GM10266 (cell line): ENCODE measurements around the gene LETM1.

Source experiments
- DNase-seq: peaks from one replicate; pipeline ENCODE4 v3.0.0; 2012; ENCODE audit errors: extremely low spot score
- CTCF ChIP-seq: IDR thresholded peaks from 2 replicates; pipeline ENCODE4 v1.5.1; 2012; ENCODE audit warnings: mild to moderate bottlenecking, low read depth; ENCODE audit not compliant: control insufficient read depth, insufficient read depth; ENCODE audit errors: missing control alignments

LETM1 gene

GRCh38 chr4:1899149-1900086, 43.5 kb upstream of the LETM1 start:
- peak; percentile 80 for DNase-seq
- peak; percentile 90 for TF ChIP-seq CTCF

- DNase-seq = no peak
- TF ChIP-seq CTCF = no peak
Measured at GRCh38 chr4:1898681-1899080, 42.7 kb upstream of the LETM1 start.

GRCh38 chr4:1898007-1898406, 42.1 kb upstream of the LETM1 start:
- no peak for TF ChIP-seq CTCF

GRCh38 chr4:1896658-1896991, 40.7 kb upstream of the LETM1 start:
- DNase-seq = no peak
- TF ChIP-seq CTCF = no peak

More at GRCh38 chr4:1898007-1898406, 42.1 kb upstream of the LETM1 start:
- no peak for DNase-seq

GRCh38 chr4:1895971-1896657, 40.2 kb upstream of the LETM1 start:
- no peak for DNase-seq
- TF ChIP-seq CTCF = no peak

GRCh38 chr4:1890979-1891570, 35.1 kb upstream of the LETM1 start:
- DNase-seq = no peak
- TF ChIP-seq CTCF = no peak

- TF ChIP-seq CTCF = no peak
- DNase-seq = no peak
Measured at GRCh38 chr4:1887052-1887451, 31.1 kb upstream of the LETM1 start.
